Astrocyte (in vitro differentiated cells and primary cell): ENCODE measurements around the gene IDH3A.

Experiments used
- EZH2 ChIP-seq: IDR thresholded peaks from 2 replicates; pipeline ENCODE4 v1.6.1; 2012; ENCODE audit warnings: mild to moderate bottlenecking, low read length, inconsistent platforms; ENCODE audit not compliant: insufficient read depth
- TF ChIP-seq, protein P1 (sequence below): IDR thresholded peaks from 2 replicates; pipeline ENCODE4 v1.5.1; 2011; ENCODE audit warnings: low read depth, mild to moderate bottlenecking, inconsistent platforms, low read length, moderate library complexity; ENCODE audit not compliant: insufficient read depth

GRCh38 chr15:78211189-78211921 is 62.2 kb downstream of the IDH3A start:
- TF ChIP-seq, protein P1, sequence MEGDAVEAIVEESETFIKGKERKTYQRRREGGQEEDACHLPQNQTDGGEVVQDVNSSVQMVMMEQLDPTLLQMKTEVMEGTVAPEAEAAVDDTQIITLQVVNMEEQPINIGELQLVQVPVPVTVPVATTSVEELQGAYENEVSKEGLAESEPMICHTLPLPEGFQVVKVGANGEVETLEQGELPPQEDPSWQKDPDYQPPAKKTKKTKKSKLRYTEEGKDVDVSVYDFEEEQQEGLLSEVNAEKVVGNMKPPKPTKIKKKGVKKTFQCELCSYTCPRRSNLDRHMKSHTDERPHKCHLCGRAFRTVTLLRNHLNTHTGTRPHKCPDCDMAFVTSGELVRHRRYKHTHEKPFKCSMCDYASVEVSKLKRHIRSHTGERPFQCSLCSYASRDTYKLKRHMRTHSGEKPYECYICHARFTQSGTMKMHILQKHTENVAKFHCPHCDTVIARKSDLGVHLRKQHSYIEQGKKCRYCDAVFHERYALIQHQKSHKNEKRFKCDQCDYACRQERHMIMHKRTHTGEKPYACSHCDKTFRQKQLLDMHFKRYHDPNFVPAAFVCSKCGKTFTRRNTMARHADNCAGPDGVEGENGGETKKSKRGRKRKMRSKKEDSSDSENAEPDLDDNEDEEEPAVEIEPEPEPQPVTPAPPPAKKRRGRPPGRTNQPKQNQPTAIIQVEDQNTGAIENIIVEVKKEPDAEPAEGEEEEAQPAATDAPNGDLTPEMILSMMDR = no peak
- no peak for TF ChIP-seq EZH2
